Measurements from ENCODE around the gene COL16A1. TPM values are rescaled to one million over a fixed set of nuclear protein-coding genes. Genes with fewer than 3 reads are reported as not detected.

The COL16A1 gene
- 5.2 to 6.2 TPM (median 5.4 TPM) in 5 replicates for total RNA-seq (2022; extraction: Qiagen RNA extraction; ENCODE audit: low read depth)

GRCh38 chr1:31703431-31704270 lies at the start of gene COL16A1:
Gene COL16A1, minus strand, starts transcription at chr1:31704017. Its CDS starts 1,824 bp downstream, at chr1:31702193.

GRCh38 chr1:31644560-31645273 lies 59.1 kb downstream of the COL16A1 start, which contains the start of gene PEF1:
Gene PEF1, minus strand, starts transcription at chr1:31644876. Its CDS starts 12 bp downstream, at chr1:31644864.

DNA sequence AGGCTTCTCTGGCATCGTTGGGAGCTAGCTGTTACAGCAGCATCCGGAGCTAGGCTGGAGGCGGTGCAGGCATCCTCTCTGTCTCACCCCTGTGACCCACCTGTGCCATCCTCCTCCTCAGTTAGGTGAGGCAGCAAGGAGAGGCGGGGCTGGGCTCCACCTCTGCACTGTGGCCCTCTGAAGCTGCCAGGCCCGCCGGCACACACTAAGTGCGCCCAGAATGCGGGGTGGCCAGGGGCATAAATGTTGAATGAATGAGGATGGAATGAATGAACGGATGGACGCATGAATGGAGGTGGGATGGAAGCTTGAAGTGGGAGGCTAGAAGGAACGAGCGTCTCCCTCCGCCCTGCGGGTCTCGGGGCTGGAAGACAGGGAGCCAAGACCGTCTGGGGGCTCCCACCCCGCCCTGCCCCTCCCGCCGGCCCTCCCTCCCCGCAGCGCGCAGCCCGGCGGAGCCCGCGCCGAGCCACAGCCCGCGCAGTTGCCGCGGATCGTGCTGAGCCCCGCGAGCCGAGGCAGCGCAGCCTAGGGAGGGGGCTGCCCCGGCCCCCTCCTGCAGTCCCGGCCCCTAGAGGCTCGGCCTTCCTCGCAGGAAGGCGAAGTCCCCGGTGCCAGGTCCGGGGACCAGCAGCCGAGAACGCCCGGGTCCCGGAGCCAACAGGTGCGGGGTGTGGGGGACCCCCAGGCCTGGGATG lies 86.5 kb downstream of the COL16A1 start, which contains the start of gene HCRTR1:
TSS of gene HCRTR1 (plus strand) at position 472 of the 698 bp plus-strand sequence. CDS start 1,504 bp downstream, outside the sequence.

Other genes with a start within 250 kb of the COL16A1 start
- gene TINAGL1, start 127.5 kb downstream of the COL16A1 start, total RNA-seq (2022; extraction: Qiagen RNA extraction; ENCODE audit: low read depth) = 0.50 to 0.97 TPM (median 0.71 TPM) in 5 replicates
- 0.07 to 0.08 TPM in 2 of 5 replicates, not detected in the others for gene HCRTR1, start 86.3 kb downstream of the COL16A1 start, total RNA-seq (2022; extraction: Qiagen RNA extraction; ENCODE audit: low read depth)
- gene PEF1, start 59.1 kb downstream of the COL16A1 start, total RNA-seq (2022; extraction: Qiagen RNA extraction; ENCODE audit: low read depth) = 41.1 to 50.3 TPM (median 47.8 TPM) in 5 replicates
- gene ADGRB2, start 60.3 kb upstream of the COL16A1 start, total RNA-seq (2022; extraction: Qiagen RNA extraction; ENCODE audit: low read depth) = 5.8 to 7.5 TPM (median 7.1 TPM) in 5 replicates
- gene SPOCD1, start 112.0 kb upstream of the COL16A1 start, total RNA-seq (2022; extraction: Qiagen RNA extraction; ENCODE audit: low read depth) = 3.5 to 6.9 TPM (median 5.1 TPM) in 5 replicates
- gene PTP4A2, start 234.4 kb upstream of the COL16A1 start, total RNA-seq (2022; extraction: Qiagen RNA extraction; ENCODE audit: low read depth) = 190 to 235 TPM (median 209 TPM) in 5 replicates